Omental fat pad (tissue), 4 donors: ENCODE measurements around the gene MAPK8IP2. TPM values are rescaled to one million over a fixed set of nuclear protein-coding genes. Genes with fewer than 3 reads are reported as not detected.
A peak's percentile ranks its signal among the peaks of the same experiment; 100 is the strongest.

Source experiments
- ATAC-seq: fragments of 150-250 bp; one replicate; pipeline ENCODE4 v1.9.1; 2016; ENCODE audit warnings: mild to moderate bottlenecking, moderate library complexity; ENCODE audit not compliant: low FRiP score
- DNase-seq: peaks from one replicate; pipeline ENCODE4 v3.0.0-alpha.2; 2019; ENCODE audit warnings: low spot score
- CTCF ChIP-seq, 3 donors: fragments of 450-650 bp; IDR thresholded peaks; one replicate each; pipeline ENCODE4 v1.5.1; 2016 to 2017; ENCODE audit warnings: antibody characterized with exemption in 3 of 3, mild to moderate bottlenecking in 3 of 3, moderate library complexity in 2 of 3
- total RNA-seq, 4 donors: library from RNA; depleted of rRNA; stranded (reverse); fragments of >200 nt; gene quantifications; one replicate each; pipeline ENCODE4 v1.1.0, GENCODE V29; 2016

MAPK8IP2 gene
- total RNA-seq, 4 donors from 2014 or later: 1.6 to 3.1 (median 2.4) TPM

GRCh38 chr22:50562523-50563412 is 37.8 kb upstream of the MAPK8IP2 start, which contains the start of gene SYCE3:
TSS of gene SYCE3 (minus strand) at chr22:50562919. CDS start at chr22:50556405, 6,514 bp downstream.
- peak in 2 of 3 donors; percentile 40 to 94 for TF ChIP-seq CTCF (IDR thresholded peaks at IDR 0.05)
- peak; percentile 96 for DNase-seq
- peak; percentile 97 for ATAC-seq

GRCh38 chr22:50563413-50564160 is 37.0 kb upstream of the MAPK8IP2 start:
- TF ChIP-seq CTCF (IDR thresholded peaks at IDR 0.05): no peak
- ATAC-seq (no peak), DNase-seq (no peak)

- no peak for TF ChIP-seq CTCF (IDR thresholded peaks at IDR 0.05)
- ATAC-seq (no peak), DNase-seq (no peak)
Measured at GRCh38 chr22:50564289-50564688, 36.3 kb upstream of the MAPK8IP2 start.

- no peak for TF ChIP-seq CTCF (IDR thresholded peaks at IDR 0.05)
- ATAC-seq: no peak
- DNase-seq: no peak
Measured at GRCh38 chr22:50567721-50568252, 32.8 kb upstream of the MAPK8IP2 start.

- DNase-seq (no peak), ATAC-seq (no peak)
- TF ChIP-seq CTCF (IDR thresholded peaks at IDR 0.05): no peak
Measured at GRCh38 chr22:50568626-50569025, 32.0 kb upstream of the MAPK8IP2 start.

- no peak for TF ChIP-seq CTCF (IDR thresholded peaks at IDR 0.05)
- DNase-seq (no peak), ATAC-seq (no peak)
Measured at GRCh38 chr22:50569041-50569459, 31.5 kb upstream of the MAPK8IP2 start.
